ENCODE results near the gene TCF12. TPM values are rescaled to one million over a fixed set of nuclear protein-coding genes. Genes with fewer than 3 reads are reported as not detected.

TCF12 gene
- total RNA-seq, 1 donor from 2014 or later, result 138 TPM

DNA sequence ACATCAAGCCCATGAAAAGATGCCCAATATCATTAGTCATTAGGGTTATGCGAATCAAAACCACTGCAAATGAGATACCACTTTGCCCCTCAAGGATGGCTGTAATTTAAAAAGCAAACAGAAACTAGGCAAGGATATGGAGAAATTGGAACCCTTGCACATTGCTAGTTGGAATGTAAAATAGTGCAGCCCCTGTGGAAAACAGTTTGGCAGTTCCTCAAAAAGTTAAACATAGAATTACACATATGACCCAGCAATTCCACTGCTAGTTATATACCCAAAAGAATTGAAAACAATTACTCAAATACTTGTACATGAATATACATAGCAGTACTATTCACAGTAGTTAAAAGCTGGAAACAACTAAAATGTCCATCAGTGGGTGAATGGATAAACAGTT lies 271.0 kb downstream of the TCF12 start:
- Histone ChIP-seq H3K9me3 (no peaks in the 10 kb centered on the region), H3K4me3 (no peak overlapping the region), H3K27ac (no peak overlapping the region), H3K4me1 (no peaks in the 10 kb centered on the region), H3K36me3 (no peaks in the 10 kb centered on the region), H3K27me3 (no peaks in the 10 kb centered on the region)
- intact Hi-C loops (cut with DNase I), result no loop called here
- TF ChIP-seq, protein P1, sequence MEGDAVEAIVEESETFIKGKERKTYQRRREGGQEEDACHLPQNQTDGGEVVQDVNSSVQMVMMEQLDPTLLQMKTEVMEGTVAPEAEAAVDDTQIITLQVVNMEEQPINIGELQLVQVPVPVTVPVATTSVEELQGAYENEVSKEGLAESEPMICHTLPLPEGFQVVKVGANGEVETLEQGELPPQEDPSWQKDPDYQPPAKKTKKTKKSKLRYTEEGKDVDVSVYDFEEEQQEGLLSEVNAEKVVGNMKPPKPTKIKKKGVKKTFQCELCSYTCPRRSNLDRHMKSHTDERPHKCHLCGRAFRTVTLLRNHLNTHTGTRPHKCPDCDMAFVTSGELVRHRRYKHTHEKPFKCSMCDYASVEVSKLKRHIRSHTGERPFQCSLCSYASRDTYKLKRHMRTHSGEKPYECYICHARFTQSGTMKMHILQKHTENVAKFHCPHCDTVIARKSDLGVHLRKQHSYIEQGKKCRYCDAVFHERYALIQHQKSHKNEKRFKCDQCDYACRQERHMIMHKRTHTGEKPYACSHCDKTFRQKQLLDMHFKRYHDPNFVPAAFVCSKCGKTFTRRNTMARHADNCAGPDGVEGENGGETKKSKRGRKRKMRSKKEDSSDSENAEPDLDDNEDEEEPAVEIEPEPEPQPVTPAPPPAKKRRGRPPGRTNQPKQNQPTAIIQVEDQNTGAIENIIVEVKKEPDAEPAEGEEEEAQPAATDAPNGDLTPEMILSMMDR (IDR thresholded peaks at IDR 0.05), result no peak
- no peak for TF ChIP-seq POLR2AphosphoS5 (IDR thresholded peaks at IDR 0.05; ENCODE audit: insufficient read depth in 1 of 2, low read depth in 1 of 2)
- TF ChIP-seq POLR2A (IDR thresholded peaks at IDR 0.05), result no peak
- no peak for DNase-seq (ENCODE audit: extremely low spot score in 2 of 2)

GRCh38 chr15:57190208-57190607 lies 271.8 kb downstream of the TCF12 start:
- intact Hi-C loops (cut with DNase I), result no loop called here
- no peaks in the 10 kb centered on the region for H3K27me3 ChIP-seq
- no peaks in the 10 kb centered on the region for H3K4me1 ChIP-seq

DNA sequence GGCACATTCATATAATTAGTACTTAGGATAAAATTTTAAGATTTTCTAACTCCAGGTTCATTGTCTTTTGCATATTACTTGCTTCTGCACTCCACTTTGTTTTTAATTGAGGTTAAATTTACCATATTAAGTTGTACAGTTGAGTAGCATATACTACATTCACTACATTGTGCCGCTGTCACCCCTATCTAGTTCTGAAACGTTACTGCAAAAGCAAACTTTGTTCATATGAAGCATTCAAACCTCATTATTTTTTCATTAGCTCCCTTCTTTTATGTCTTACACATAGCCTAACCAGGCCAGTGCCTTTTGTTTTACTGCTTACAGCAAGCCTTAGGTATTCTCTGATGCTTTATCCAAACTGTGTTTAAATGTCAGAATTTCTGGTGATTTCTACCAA lies 274.7 kb downstream of the TCF12 start:
- H3K27ac ChIP-seq, result no peak overlapping the region
- H3K4me1 ChIP-seq, result peaks cover 7% of the 10 kb centered on the region
- intact Hi-C loops (cut with DNase I), result no loop called here
- DNase-seq (ENCODE audit: extremely low spot score in 2 of 2), result no peak
- H3K27me3 ChIP-seq, result no peaks in the 10 kb centered on the region
- TF ChIP-seq POLR2A (IDR thresholded peaks at IDR 0.05) (no peak), POLR2AphosphoS5 (IDR thresholded peaks at IDR 0.05; ENCODE audit: insufficient read depth in 1 of 2, low read depth in 1 of 2) (no peak)
- TF ChIP-seq, protein P1 (IDR thresholded peaks at IDR 0.05), result no peak
- no peak overlapping the region for H3K4me3 ChIP-seq
- no peaks in the 10 kb centered on the region for H3K9me3 ChIP-seq
- no peaks in the 10 kb centered on the region for H3K36me3 ChIP-seq

More at GRCh38 chr15:57190208-57190607, 271.8 kb downstream of the TCF12 start:
- H3K4me3 ChIP-seq, result no peak overlapping the region
- H3K9me3 ChIP-seq, result no peaks in the 10 kb centered on the region
- DNase-seq (ENCODE audit: extremely low spot score in 2 of 2), result no peak
- TF ChIP-seq, protein P1 (IDR thresholded peaks at IDR 0.05), result no peak
- TF ChIP-seq POLR2AphosphoS5 (IDR thresholded peaks at IDR 0.05; ENCODE audit: insufficient read depth in 1 of 2, low read depth in 1 of 2) (no peak), POLR2A (IDR thresholded peaks at IDR 0.05) (no peak)
- H3K36me3 ChIP-seq, result no peaks in the 10 kb centered on the region
- H3K27ac ChIP-seq, result no peak overlapping the region

DNA sequence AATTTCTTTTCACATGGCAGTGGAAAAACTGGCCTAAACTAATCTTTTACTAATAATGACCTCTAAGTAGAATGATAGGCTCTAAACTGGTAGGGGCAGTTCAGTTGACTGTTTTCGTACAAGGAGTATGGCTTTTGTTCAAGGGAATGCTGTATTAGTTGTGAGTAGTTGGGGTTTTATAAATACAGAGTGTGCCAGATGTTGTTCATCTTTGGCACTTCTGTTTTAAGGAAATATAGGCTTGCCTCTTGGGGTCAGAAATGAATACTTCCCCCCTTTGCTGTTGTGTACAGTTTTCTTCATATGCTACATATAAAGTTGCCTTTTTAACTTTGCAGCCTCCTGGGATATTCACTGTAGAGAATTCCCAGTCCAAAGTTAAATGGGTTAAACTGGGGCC lies 276.9 kb downstream of the TCF12 start:
- TF ChIP-seq POLR2AphosphoS5 (IDR thresholded peaks at IDR 0.05; ENCODE audit: insufficient read depth in 1 of 2, low read depth in 1 of 2), result no peak
- no peak for TF ChIP-seq POLR2A (IDR thresholded peaks at IDR 0.05)
- TF ChIP-seq, protein P1 (IDR thresholded peaks at IDR 0.05), result no peak
- intact Hi-C loops (cut with DNase I), result no loop called here
- no peaks in the 10 kb centered on the region for H3K36me3 ChIP-seq
- no peak overlapping the region for H3K27ac ChIP-seq
- H3K27me3 ChIP-seq, result no peaks in the 10 kb centered on the region
- H3K9me3 ChIP-seq, result no peaks in the 10 kb centered on the region
- peaks cover 20% of the 10 kb centered on the region for H3K4me1 ChIP-seq
- H3K4me3 ChIP-seq, result no peak overlapping the region
- no peak for DNase-seq (ENCODE audit: extremely low spot score in 2 of 2)

DNA sequence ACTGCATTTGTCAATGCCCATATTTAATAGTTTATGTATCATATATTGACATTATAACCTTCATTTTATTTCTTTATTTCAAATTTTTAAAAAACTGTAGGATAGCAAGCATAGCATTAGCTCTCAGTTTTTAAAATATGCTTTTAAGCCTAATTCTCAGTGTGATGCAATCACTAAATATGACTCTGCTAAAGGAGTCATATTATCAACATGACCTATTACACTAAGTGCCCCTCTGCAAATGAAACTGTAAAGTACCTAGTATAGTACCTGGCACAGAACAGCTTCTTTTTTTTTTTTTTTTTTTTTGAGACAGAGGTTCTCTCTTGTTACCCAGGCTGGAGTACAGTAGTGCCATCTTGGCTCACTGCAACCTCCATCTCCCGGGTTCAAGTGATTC lies 278.4 kb downstream of the TCF12 start:
- no peaks in the 10 kb centered on the region for H3K27me3 ChIP-seq
- no peak for DNase-seq (ENCODE audit: extremely low spot score in 2 of 2)
- H3K4me3 ChIP-seq, result no peak overlapping the region
- peaks cover 25% of the 10 kb centered on the region for H3K4me1 ChIP-seq
- intact Hi-C loops (cut with DNase I), result no loop called here
- no peak overlapping the region for H3K27ac ChIP-seq
- H3K36me3 ChIP-seq, result no peaks in the 10 kb centered on the region
- TF ChIP-seq POLR2AphosphoS5 (IDR thresholded peaks at IDR 0.05; ENCODE audit: insufficient read depth in 1 of 2, low read depth in 1 of 2) (no peak), POLR2A (IDR thresholded peaks at IDR 0.05) (no peak)
- TF ChIP-seq, protein P1 (IDR thresholded peaks at IDR 0.05), result no peak
- no peaks in the 10 kb centered on the region for H3K9me3 ChIP-seq
